H4 (cell line): ENCODE measurements around the gene HAS3. TPM values are rescaled to one million over a fixed set of nuclear protein-coding genes. Genes with fewer than 3 reads are reported as not detected.
A peak's percentile ranks its signal among the peaks of the same experiment; 100 is the strongest.
"Not testable (repeated sequence)": the region's sequence is repeated elsewhere in the genome, so short reads cannot be mapped to it uniquely, and the experiment has no call there.

Experiments
- DNase-seq: peaks from one replicate; pipeline ENCODE4 v3.0.0-alpha.2; 2015; ENCODE audit warnings: low spot score
- total RNA-seq: library from RNA; depleted of rRNA; stranded (reverse); fragments of >200 nt; shearing (Covaris generic); gene quantifications from 2 replicates; pipeline ENCODE4 v1.2.3, GENCODE V29; 2014; rRNA removed

The HAS3 gene
- total RNA-seq: 0.45 TPM in 1 of 2 replicates, not detected in the other

GRCh38 chr16:69105501-69106361, at the start of gene HAS3:
TSS of gene HAS3 (plus strand) at chr16:69105653. CDS start at chr16:69109396, 3,743 bp downstream.
- DNase-seq: no peak

GRCh38 chr16:69055980-69056379, 49.5 kb upstream of the HAS3 start:
- no peak for DNase-seq

- DNase-seq: no peak
Observed at GRCh38 chr16:69056421-69056820, 49.0 kb upstream of the HAS3 start.

GRCh38 chr16:69057400-69058378, 47.8 kb upstream of the HAS3 start:
- peak; percentile 25 for DNase-seq

- DNase-seq: not testable (repeated sequence)
Observed at GRCh38 chr16:69063491-69063890, 42.0 kb upstream of the HAS3 start.

GRCh38 chr16:69064124-69064763, 41.2 kb upstream of the HAS3 start:
- no peak for DNase-seq

- no peak for DNase-seq
Observed at GRCh38 chr16:69064764-69065313, 40.6 kb upstream of the HAS3 start.

- DNase-seq: no peak
Observed at GRCh38 chr16:69069504-69069903, 35.9 kb upstream of the HAS3 start.

GRCh38 chr16:69071036-69071435, 34.4 kb upstream of the HAS3 start:
- no peak for DNase-seq

- DNase-seq: no peak
Observed at GRCh38 chr16:69072640-69072974, 32.8 kb upstream of the HAS3 start.

GRCh38 chr16:69073181-69073702, 32.2 kb upstream of the HAS3 start:
- peak; percentile 75 for DNase-seq

GRCh38 chr16:69077251-69077650, 28.2 kb upstream of the HAS3 start:
- DNase-seq: no peak

- DNase-seq: no peak
Observed at GRCh38 chr16:69078073-69078472, 27.4 kb upstream of the HAS3 start.

GRCh38 chr16:69079697-69080096, 25.8 kb upstream of the HAS3 start:
- no peak for DNase-seq

- no peak for DNase-seq
Observed at GRCh38 chr16:69083306-69083941, 22.0 kb upstream of the HAS3 start.

GRCh38 chr16:69084289-69084688, 21.2 kb upstream of the HAS3 start:
- DNase-seq: no peak

GRCh38 chr16:69085032-69085695, 20.3 kb upstream of the HAS3 start:
- DNase-seq: no peak

- DNase-seq: no peak
Observed at GRCh38 chr16:69087161-69087581, 18.3 kb upstream of the HAS3 start.

- no peak for DNase-seq
Observed at GRCh38 chr16:69088684-69089083, 16.8 kb upstream of the HAS3 start.
